Inflammatory macrophage treated with lipopolysaccharide for 1 hour (primary cell): ENCODE results near the gene ZMYND8.
A peak's percentile ranks its signal among the peaks of the same experiment; 100 is the strongest.
"Not testable (repeated sequence)": the region's sequence is repeated elsewhere in the genome, so short reads cannot be mapped to it uniquely, and the experiment has no call there.

Experiments
- DNase-seq, 2 donors: peaks; one replicate each; pipeline ENCODE4 v3.0.0-alpha.2; 2020 to 2022

ZMYND8 gene

DNA sequence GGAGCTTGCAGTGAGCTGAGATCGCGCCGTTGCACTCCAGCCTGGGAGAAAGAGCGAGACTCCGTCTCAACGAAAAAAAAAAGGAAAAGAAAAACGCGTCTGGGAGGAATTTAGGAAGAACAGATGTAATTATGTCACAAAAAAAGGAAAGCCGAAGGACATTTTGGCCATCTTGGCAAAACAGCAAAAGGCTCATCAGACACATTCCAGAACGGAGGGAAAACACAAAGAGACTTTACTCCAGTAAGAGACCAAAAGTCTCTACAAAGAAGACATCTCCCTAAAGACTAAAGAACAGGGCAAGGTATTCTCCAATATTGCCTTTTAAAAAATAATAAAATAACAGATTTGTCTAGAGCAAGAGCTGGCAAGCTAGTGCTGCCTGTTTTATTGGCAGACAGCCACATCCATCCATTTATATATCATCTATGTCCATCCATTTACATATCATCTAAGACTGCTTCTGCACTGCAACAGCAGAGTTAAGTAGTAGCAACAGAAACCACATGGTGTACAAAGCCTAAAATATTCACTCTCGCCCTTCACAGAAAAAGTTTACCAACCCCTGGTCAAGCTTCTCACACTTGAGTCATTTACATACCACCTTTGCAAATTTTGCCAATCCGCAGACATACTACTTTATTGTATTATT, 133.9 kb downstream of the ZMYND8 start:
- no peak for DNase-seq

DNA sequence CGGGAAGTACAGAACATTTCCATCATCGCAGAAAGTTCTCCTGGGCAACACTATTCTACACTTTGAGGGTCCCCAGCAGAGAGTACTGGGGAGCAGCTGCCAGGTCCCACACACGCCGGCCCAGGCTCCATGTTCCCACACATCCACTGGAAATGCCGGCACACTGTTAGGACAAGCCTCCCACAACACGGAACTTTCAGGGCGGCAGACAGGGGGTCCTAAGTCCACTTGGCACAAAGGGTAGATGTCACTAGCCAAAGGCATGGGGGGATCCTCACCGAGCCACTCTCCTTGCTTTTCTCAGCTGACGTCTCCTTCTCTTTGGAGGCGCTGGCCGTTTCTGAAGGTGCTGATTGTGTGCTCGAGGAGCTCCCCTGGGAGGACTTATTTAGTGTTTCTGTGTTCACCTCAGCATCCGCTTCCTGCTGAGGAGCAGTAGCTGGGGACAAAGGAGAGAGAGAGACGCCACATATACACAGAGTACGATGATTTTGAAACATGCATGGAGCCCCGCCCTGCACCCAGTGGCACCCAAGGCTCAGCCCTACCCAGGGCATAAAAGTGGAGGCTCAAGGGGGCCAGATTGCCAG, 135.4 kb downstream of the ZMYND8 start:
- DNase-seq = no peak

DNA sequence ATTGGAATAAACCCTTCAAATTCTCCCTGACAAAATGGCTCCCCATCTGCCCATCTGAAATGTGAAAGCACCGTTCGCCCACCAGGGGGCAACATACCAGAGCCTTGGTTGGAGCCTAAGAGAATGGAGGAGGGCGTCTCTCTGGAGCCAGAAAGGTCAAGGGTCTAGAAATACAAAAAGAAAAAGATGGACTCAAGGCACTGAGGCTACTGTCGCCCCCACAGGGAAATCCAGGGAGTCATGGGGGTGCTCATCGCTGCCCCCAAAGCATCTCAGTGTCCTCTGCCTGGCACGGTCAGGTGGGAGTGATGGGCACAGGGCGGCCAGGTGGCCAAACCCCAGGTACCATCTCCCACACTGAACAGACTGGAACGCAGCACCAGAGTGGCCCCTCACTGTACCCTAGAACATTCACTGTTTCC, 136.3 kb downstream of the ZMYND8 start:
- peak; percentile 31 to 50 for DNase-seq

DNA sequence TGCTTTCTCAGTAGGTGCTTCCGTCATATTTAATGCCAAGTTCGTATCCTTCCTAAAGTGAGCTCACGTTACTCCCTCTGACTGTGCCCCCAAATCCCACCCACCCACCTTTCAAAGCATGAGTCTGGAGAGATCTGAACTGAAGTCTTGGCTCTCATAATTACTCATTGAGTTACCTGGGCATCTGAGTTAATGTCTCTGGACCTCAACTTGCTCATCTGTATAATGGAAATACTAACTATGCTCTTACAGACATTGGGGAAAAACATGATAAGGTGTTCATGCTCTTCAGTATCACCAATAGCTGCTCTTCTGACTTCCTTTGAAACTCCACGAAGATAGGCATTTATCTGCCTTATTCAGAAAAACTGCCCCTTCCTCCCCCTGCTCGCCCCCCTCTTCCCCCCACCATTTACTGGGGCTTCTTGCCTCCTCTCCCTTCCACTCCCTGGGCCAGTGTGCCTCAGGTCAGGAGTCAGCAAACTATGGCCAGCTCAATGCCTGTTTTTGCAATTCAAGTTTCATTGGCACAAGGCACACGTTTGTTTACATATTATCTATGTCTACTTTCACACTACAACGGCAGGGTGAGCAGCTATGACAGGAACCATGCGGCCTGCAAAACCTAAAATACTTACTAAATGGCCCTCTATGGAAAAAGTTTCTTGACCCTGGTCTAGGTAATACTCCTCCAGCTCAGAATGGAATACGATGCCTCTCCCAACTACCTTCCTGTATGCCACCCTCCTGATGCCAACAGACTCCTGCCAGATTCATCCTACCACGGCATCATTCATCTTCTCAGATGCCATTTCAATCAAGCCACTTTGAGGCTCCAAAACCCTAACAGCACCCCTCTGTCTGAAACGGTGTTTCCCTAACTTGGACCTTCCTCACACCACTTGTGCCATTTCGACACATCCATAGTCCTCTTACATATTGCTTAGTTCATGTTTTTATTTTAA, 138.7 kb downstream of the ZMYND8 start:
- no peak for DNase-seq

DNA sequence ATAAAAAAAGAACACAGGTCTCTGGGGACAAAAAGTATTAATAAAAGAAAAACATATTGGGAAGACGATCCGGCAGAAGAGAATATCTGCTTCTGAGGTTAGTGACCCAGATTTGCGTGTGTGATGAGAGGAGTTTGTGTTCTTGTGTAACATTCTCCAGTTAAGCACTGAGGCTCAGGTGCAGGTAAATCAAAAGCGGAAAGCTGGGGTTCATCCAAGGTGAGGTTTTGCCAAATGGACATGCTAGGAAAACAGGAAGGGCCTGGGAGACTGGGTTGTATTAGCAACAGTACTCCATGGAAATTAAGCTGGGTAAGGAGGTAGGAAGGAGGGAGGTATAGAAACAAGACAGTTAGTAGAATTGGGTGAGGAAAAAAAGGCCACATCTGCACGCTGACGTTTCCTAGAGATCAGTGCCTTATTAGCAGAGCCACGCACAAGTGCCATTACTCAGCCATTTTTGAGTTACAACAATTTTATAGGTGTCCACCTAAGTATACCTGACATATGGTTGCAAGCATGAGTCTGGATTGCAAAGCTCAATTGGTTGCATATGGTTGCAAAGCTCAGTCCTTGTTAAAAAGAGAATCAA, 139.6 kb downstream of the ZMYND8 start:
- no peak for DNase-seq

DNA sequence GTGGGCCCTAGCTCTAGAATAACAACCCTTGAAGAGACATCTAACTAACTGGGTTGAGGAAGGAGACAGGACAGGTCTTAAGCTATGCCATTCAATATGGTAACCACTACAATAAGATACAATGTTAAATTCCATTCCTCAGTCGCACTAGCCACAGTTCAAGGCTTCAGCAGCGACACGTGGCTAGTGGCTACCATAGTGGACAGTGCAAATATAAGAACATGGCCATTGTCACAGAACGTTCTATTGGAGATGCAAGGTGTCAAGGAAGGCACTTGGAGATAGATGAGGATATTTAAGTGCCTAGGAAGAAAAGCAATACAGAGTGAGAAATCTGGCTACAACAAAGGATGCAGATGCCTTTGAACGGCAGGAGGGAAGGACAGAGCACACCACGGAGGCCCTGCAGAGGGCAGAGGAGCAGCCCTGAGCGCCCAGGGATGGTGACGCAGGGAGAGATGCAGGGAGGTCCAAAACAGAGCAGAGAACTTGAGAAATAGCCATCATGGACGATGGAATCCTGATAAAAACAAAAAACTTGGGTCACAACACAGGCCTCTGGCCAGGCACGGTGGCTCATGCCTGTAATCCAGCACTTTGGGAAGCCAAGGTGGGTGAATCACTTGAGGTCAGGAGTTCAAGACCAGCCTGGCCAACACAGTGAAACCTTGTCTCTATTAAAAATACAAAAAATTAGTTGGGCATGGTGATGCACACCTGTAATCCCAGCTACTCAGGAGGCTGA, 140.7 kb downstream of the ZMYND8 start:
- DNase-seq = no peak

DNA sequence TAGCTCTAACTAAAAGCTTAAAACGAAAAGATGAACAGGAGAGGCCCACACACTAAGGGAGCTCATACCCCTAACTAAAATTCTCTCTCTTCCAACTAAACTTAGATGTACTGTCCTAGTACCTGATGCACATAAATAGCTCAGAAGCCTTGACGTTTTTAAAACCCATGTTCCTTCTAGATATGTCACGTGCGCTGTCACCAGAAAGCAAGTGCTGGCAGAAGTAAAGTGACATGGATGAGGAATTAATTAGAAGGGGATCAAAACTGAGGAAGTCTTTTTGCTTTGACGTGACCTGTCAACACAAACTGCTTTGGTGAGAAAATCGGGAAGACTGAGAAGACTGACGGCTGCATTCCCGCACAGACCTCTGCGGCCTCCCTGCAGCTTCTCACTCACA, 142.5 kb downstream of the ZMYND8 start:
- no peak for DNase-seq

DNA sequence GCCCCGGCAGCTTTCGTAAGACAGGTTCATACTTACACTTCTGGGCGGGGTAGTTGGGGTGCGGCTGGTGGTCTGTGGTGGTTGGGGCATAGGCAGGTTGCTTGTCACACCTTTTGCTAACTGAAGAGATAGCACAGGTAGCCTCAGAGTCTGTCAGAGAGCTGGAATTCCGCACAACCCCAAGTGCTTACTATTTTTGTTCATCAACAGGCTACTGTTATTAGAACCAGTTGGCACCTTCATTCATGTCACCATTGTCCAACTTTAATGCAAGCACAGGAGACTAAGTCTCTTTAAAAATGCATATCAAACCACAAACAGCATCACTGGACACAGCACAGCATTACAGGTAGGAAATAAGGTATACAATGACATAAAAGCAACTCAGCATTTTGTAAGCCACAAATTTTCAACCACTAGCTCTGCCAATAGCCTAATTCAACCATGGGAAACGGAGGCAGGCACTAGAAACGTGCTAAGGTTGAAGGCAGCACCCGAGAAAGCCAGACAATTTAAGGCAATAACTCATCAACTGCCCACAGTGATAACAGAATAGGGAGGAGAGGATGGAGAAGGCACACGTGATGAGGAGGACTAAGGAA, 143.8 kb downstream of the ZMYND8 start:
- no peak for DNase-seq

DNA sequence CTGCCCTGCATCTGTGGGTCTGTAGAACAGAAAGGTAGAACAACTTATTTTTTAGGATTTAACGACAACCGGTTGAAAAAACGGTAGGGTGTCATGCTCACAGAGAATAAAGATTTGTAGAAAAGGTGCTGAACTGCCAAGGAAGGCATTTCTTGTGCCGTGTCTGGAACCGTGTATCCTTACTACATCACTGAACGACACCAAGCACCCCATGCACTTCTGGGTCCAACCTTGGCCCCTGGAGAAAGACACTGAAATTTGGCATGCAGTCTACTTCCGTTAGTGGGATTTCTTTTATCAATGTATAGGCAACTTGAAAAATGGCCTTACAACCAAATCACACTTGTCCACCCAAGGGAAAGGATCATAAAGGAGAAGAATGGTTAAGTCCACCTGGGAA, 145.5 kb downstream of the ZMYND8 start:
- no peak for DNase-seq

DNA sequence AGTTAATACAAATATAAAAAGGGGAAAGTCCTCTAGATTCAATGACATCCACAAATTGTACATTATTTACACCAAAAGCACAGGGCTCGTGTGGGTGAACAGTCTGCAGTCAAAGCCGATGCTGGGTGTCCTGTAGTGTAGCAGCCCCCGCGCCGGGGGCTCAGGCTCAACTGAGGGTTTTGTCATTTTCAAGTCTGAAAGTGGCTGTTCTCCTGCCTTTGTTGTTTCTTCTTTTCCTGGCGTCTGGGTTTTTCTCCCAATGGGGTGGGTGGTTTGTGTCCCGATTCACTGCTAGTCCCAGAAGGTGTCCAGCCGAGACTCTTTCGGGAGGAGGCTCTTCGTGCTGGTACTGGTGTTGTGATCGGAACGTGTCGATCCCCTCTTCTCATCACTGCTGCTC, 146.0 kb downstream of the ZMYND8 start:
- no peak for DNase-seq

DNA sequence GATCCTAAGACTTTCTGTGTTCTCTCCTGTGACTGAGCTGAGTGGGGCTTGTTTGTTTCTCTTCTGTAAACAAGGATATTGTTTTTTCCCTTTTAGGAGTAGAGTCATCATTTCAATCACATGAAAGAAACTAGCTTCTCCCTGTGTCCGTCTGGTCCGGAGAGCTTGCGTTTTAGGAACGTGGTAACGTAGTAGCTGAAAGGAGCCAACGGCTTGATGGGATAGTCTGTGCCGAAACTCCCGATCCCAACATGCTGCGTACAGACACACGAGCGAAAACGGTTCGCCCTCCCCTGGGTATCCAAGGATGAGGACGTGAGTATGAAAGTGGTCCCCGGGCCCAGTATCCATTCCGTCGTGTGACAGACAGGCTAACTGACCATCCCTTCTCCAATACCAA, 146.5 kb downstream of the ZMYND8 start:
- DNase-seq = no peak

DNA sequence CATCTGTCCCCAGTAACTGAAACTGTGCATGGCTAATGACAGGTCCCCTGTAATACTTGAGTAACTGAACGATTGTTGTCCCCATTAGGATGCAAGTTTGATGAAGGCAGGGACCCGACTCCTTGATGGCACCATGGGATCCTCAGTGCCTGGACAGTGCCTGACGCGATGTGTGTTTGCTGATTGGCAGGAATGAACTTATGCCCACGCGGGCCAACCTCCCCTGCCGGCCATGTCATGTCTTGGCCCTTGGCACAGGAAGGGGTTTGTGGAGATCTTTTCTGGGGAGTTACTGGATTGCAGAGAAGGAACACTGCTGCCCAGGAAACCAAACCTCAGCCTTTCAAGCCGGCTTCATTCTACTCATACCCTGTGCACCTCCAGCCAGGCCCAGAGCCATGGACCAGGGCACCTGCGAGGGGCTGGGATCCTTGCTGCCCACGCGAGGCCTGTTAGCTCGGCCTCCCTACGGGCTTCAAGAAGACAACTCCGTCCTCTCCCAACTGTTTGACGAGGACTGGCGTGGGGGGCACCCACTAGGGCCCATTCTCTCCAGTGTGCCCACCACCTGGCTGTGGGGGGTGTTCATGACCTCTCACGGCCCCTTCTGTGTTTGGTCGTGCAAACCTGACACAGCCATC, 147.8 kb downstream of the ZMYND8 start:
- DNase-seq = no peak

DNA sequence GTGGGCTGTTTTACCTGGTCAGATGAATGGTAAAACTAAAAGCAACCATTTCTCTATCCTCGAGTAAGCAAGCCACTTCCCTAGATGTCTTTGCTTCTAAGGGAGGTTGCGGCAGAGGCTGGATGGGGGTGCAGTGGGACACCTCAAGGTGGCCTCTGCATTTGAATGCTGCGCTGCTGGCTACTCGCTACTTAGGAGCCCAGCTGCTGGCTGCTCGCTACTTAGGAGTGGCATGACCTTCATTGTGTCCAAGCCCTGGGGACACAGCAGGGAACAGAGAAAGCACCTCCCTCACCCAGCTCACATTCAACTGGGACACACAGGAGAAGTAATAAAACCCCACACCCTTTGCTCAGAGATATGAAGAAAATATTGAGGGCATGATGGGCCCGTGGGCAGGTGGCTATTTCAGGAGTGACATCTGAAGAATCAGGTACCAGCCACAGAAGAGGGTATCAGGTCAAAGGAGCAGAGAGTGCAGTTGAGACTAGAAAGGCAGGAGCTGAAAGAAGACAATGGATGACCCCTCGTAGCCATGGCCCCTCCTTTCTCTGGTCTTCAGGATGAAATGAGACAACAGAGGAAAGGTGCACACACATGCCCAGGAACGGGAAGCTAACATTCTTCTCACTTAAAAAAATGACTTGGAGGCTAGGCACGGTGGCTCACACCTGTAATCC, 149.4 kb downstream of the ZMYND8 start:
- no peak for DNase-seq

DNA sequence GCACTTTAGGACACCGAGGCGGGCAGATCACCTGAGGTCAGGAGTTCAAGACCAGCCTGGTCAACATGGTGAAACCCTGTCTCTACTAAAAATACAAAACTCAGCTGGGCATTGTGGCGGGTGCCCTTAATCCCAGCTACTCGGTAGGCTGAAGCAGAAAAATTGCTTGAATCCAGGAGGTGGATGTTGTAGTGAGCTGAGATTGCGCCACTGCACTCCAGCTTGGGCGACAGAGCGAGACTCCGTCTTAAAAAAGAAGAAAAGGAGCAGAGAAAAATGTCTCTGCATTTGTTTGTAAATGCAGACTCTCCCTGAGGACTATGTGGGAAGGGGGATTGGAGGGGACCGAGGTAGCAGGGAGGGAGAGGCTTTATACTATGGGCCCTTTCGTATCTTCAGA, 149.9 kb downstream of the ZMYND8 start:
- DNase-seq = not testable (repeated sequence)

DNA sequence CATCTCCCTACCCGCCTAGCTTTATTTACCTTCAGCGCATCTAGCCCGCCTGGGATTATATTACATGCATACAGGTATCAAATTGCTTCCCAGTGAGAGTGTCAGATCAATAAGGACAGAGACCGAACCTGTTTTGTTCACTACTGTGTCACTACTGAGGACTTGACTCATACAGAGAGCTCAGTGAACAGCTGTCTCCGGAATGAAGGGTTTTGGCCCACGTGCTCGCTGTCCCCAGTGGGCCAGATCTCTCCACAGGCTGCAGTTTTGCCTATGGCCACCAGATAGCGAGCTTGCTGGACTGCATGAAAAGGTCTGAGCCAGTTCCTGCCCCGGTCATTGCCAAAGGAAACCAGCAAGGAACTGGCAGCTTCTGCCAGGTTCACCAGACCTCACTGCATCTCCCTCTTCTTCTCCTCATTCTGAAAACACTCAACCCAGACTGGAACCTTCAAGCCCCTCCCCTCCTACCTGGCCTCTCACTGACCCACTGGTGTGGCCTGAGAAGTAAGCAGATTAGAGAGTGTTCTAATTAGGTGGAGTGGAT, 150.8 kb downstream of the ZMYND8 start:
- DNase-seq = peak; percentile 5 to 18

DNA sequence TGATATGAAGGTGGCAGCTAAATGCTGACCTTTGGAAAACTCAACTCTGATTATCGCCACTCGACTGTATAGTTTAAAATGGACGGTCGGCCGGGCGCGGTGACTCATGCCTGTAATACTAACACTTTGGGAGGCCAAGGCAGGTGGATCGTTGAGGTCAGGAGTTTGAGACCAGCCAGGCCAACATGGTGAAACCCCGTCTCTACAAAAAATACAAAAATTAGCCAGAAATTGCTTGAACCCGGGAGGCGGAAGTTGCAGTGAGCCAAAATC, 151.7 kb downstream of the ZMYND8 start:
- not testable (repeated sequence) for DNase-seq

DNA sequence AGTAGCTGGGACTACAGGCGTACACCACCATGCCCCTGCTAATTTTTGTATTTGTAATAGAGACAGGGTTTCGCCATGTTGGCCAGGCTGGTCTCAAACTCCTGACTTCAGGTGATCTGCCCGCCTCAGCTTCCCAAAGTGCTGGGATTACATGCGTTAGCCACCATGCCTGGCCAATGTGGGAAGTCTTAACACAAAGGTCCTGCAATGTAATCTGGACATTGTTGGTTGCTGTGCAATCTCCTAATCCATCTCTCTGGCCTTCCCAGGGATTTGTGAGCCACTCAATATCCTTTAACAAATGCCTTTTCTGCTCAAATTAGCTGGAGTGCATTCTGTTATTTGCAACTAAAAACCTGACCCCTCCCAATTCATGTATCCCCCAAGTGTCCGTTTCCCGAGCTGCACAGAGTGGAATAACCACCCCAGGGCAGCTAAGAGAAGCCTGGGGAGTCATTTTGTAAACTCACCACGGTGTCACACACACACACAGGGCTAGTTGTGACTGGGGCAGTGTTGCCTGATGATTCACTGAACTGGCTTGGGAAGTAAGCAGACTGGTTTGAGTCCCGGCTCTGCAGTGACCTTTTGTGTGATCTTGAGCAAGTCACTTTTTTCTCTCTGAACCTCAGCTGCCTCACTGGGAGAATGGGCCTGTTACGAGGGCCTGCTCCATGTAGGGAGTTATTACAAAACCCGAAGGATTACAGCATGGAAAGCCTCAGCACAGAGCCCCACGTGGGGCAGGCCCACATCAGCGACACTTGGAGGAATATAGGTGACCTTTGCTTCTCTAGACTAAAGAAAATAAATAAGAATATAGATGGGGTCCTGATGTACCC, 152.3 kb downstream of the ZMYND8 start:
- DNase-seq = no peak

DNA sequence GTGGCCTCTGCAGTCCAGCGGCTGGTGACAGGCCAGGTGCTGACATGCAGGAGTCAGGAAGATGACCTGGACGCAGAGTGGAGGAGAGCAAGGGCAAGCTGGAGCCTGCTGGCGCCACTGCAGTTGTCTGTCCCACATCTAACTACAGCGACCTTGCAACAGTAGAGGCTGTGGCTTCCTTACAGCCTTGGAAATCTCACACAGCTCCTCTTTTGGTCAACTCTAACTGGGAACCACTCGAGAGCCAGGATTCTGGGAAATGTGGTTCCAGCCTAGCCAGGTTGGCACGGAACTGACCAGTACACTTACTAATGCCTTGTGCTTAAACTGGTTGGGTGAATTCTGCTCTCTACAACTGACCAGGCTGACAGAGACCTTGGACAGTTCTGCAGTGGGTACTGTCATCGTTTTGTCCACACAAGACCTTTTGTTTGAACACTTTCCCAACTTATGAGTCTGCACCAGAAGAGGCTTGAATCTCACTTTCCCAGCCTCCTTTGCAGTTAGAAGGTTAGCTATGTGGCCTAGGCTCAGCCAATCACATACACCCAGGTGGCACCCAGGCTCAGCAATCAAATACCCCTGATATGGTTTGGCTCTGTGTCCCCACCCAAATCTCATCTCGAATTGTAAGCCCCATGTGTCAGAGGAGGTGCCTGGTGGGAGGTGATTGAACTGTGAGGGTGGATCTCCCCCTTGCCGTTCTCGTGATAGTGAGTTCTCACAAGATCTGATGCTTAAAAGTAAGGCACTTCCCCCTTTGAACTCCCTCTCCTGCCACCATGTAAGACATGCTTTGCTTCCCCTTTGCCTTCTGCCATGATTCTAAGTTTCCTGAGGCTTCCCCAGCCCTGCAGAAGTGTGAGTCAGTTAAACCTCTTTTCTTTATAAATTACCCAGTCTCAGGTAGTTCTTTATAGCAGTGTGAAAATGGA, 153.5 kb downstream of the ZMYND8 start:
- DNase-seq = peak in 1 of 2 donors; percentile 7
